GM18502 (cell line): ENCODE measurements around the gene FSIP1.

Source experiments
- ATAC-seq: cut with Tn5 transposase; IDR thresholded peaks from one replicate; pipeline ENCODE4 v1.9.1; 2021; ENCODE audit warnings: mild to moderate bottlenecking; ENCODE audit not compliant: unreplicated experiment, poor library complexity

The FSIP1 gene

GRCh38 chr15:39587731-39588530 lies 194.7 kb downstream of the FSIP1 start:
- ATAC-seq: no peak

GRCh38 chr15:39587096-39587721 lies 195.4 kb downstream of the FSIP1 start:
- no peak for ATAC-seq

GRCh38 chr15:39586387-39587095 lies 196.1 kb downstream of the FSIP1 start:
- ATAC-seq: no peak

DNA sequence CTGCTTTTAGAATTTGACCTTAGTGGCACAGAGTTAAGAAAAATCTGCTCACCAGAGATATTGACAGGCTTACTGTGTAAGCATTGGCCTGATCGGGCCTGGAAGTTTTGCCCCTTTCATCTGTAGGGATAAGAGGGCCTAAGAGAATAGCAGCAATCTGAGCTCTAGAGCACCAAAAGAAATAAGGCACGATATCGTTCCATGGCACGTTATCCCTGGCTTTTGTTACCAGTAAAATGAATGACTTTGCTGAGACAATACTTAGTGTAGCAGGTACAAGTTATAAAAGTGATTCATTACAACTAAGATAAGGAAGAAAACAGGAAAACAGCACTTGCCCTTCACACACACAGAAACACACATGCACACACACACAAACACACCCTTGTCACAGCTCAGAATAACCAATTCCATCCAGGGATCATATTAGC lies 196.8 kb downstream of the FSIP1 start:
- no peak for ATAC-seq

GRCh38 chr15:39585389-39585841 lies 197.2 kb downstream of the FSIP1 start:
- ATAC-seq: no peak

DNA sequence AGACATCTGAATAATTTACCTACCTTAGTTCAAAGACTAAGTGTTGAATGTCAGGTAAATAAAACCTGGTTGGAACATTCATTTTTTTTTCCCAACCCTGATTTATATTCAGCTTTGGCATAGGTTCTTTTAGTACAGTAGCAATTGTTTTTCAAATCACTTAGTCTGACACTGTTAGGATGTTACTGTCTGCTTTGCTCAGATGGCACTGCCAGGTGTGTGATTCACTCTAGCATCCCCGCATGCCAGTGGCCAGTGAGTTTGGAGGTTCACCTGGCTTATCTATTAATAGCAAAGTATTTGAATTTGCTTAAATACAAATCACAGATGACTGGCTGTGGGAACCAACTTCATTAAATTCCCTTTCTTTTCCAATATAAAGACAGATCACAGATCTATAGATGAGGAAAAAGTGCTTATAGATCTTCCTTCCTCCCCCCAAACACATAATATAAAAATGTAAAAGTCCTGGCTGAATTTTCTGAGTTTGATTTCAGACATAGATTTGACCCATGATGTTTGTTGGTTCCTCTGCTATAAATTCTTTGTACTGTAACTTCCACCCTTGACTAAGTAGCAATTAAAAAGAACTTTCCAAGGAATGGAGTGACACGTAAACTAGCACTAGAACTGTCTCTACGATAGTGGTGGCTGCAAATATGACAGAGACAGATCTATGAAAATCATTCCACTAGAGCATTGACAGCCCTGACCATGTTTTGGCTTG lies 197.8 kb downstream of the FSIP1 start:
- no peak for ATAC-seq

- no peak for ATAC-seq
These were observed 198.4 kb downstream of the FSIP1 start for GRCh38 chr15:39584266-39584659.

GRCh38 chr15:39583596-39584265 lies 198.9 kb downstream of the FSIP1 start:
- no peak for ATAC-seq

- ATAC-seq: no peak
These were observed 199.6 kb downstream of the FSIP1 start for GRCh38 chr15:39582977-39583595.

GRCh38 chr15:39582286-39582976 lies 200.2 kb downstream of the FSIP1 start:
- ATAC-seq: no peak

- ATAC-seq: no peak
These were observed 200.8 kb downstream of the FSIP1 start for GRCh38 chr15:39581793-39582285.

DNA sequence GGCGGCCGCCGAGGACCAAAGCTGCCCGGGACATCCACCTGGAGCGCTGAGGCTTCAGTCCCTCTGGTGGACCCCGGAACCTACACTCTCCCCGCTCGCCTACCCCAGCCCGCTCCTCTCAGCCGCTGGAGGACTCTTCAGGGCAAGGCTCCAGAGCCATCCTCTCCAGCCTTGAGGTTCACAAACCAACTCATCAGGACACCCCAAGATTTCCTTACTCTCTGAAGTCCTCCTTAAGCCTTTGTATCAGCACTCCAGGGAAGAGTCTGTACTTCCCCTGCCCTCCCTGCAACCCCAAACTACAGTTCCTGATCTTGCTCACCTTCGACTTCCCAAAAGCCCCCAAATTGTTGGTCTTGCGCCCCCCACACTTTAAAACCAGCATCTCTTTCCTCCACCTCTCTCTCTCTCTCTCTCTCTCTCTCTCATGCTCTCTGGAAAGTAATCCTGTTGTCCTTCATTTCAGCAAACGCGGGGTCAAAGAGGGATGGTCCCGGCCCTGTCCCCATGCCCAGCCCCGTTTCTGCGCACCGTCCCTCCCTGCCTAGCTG lies 201.3 kb downstream of the FSIP1 start:
- ATAC-seq: no peak

DNA sequence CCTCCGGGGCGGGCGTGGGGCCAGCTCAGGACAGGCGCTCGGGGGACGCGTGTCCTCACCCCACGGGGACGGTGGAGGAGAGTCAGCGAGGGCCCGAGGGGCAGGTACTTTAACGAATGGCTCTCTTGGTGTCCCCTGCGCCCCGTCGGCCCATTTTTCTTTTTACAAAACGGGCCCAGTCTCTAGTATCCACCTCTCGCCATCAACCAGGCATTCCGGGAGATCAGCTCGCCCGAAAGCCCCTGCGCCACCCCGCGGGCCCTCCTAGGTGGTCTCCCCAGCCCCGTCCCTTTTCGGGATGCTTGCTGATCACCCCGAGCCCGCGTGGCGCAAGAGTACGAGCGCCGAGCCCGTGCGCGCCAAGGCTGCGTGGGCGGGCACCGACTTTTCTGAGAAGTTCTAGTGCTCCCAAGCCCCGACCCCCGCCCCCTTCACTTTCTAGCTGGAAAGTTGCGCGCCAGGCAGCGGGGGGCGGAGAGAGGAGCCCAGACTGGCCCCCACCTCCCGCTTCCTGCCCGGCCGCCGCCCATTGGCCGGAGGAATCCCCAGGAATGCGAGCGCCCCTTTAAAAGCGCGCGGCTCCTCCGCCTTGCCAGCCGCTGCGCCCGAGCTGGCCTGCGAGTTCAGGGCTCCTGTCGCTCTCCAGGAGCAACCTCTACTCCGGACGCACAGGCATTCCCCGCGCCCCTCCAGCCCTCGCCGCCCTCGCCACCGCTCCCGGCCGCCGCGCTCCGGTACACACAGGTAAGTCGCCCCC lies 202.0 kb downstream of the FSIP1 start, which contains the start of gene THBS1:
THBS1 (plus strand) TSS at position 595 of the 757 bp plus-strand sequence. CDS start 779 bp downstream, outside the sequence.
- ATAC-seq: peak; percentile 22

GRCh38 chr15:39580117-39580484 lies 202.5 kb downstream of the FSIP1 start:
- peak; percentile 91 for ATAC-seq

GRCh38 chr15:39579487-39580116 lies 203.0 kb downstream of the FSIP1 start:
- ATAC-seq: no peak

DNA sequence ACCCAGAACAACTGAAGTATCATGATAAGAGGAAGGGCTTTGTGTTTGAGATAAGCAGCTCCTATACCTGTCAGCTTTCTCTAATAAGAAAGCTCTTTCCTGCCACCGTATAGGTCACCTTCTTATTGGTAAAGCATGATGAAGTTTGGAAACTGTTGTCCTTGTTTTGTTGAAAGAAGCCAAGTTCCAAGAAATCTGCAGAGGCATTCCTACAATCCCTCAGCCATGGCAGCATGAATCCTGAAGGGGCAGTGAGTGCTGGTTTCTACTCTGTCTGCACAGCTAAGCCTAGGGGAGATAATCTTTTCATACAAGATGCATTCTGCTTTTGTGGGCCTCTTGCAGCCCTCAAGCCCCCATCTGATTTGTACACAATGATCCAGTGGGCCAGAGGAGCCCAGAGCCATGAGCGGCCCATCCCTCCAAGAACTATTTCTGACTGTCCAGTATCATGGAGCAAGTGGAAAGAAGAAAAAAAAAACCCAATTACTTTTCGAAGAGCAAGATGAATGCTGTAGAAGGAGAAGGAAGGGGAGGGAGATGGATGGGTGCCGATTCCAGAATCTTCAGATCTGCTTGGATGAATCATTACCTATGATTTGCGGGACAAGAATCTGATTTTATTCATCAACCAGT lies 203.7 kb downstream of the FSIP1 start:
- no peak for ATAC-seq

- ATAC-seq: no peak
These were observed 207.5 kb downstream of the FSIP1 start for GRCh38 chr15:39575180-39575579.
